Activated naive CD4-positive, alpha-beta T cell treated with anti-CD3 and anti-CD28 coated beads, Interleukin-2, amount 10 ng/mL, durations not matched to agents 7 days and 5 days (primary cell): ENCODE data around the gene PIK3R6.
"Not testable (repeated sequence)": the region's sequence is repeated elsewhere in the genome, so short reads cannot be mapped to it uniquely, and the experiment has no call there.

Experiments used
- CTCF ChIA-PET: fragments of 350-600 bp; sonication (Branson Sonifier 250); formaldehyde crosslinking; loops from one replicate; lab custom pipeline; 2021; ENCODE audit warnings: antibody characterized with exemption; lab: Charles Lee
- DNase-seq: peaks from one replicate; pipeline ENCODE4 v3.0.0-alpha.2; 2020
- H3K27ac Mint-ChIP-seq: one replicate; pipeline ENCODE4 v1.8.0; 2021; ENCODE audit warnings: mild to moderate bottlenecking, moderate library complexity, mixed read lengths
- H3K27me3 Mint-ChIP-seq: one replicate; pipeline ENCODE4 v1.8.0; 2021; ENCODE audit warnings: mild to moderate bottlenecking, mixed read lengths
- H3K36me3 Mint-ChIP-seq: one replicate; pipeline ENCODE4 v1.8.0; 2021; ENCODE audit warnings: mixed read lengths
- H3K4me1 Mint-ChIP-seq: one replicate; pipeline ENCODE4 v1.8.0; 2021; ENCODE audit warnings: mixed read lengths
- H3K4me3 Mint-ChIP-seq: one replicate; pipeline ENCODE4 v1.8.0; 2021; ENCODE audit warnings: mild to moderate bottlenecking, moderate library complexity, mixed read lengths
- H3K9me3 Mint-ChIP-seq: one replicate; pipeline ENCODE4 v1.8.0; 2021; ENCODE audit warnings: mixed read lengths

PIK3R6 gene

DNA sequence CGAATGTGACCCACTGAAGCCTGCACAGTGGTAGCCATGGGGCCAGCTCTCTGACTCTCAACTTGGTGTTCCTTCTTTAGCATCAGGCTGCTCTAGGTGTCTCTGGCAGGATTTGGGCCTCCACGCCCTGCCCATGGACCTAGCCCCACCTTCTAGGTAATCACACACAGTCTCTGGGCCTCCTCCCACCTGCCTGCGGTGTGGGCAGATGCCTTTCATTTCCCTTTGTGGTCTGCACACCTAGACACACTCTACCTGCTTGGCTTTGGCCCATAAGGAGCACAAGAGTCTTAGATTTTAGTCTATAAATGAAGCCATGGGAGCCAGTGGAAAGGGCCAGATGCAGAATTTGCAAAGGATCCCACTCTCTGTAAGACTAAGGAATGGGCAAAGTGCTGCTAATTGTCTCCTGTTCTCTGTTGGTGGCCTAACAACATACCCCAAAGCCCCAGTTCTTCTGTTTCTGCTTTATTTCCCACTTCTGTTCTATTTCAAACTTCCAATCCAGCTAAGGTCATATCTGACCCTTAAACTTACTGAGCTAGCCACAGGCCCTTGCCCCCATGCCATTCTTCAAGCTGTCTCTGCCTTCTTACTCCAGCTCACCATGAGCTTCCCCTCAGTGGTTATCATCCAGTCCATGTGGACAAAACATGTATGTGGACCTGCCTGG, 61.1 kb downstream of the PIK3R6 start:
- peaks cover 15% of the 10 kb centered on the region for H3K27me3 Mint-ChIP-seq

DNA sequence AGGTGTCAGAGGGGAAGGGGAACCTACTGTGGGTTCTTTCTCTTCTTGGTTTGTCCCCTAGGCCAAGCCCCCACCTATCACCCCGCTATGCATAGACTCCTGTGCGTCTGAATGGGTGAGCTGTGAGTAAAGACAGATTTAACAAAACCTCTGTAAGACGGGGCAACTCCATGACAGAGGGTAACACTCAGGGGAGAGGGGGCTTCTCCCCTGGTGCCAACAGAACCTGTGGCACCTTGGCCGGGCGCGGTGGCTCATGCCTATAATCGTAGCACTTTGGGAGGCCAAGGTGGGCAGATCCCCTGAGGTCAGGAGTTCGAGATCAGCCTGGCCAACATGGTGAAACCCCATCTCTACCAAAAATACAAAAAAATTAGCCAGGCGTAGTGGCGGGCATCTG, 62.1 kb downstream of the PIK3R6 start:
- H3K9me3 Mint-ChIP-seq, DNase-seq, H3K4me3 Mint-ChIP-seq, H3K4me1 Mint-ChIP-seq, H3K27ac Mint-ChIP-seq: not testable (repeated sequence)
- H3K27me3 Mint-ChIP-seq: peaks cover 11% of the 10 kb centered on the region
- H3K36me3 Mint-ChIP-seq: peaks cover 13% of the 10 kb centered on the region
- CTCF ChIA-PET: interaction anchor here (0.7 to 2.2 kb wide), 2 partner anchors 20 to 723 kb away, joined by 3 to 8 read pairs; no protein-coding TSS in a partner anchor

More for the DNA sequence above, 61.1 kb downstream of the PIK3R6 start:
- Mint-ChIP-seq H3K4me1 (peaks cover 6% of the 10 kb centered on the region), H3K27ac (no peak overlapping the region), H3K9me3 (peaks cover 5% of the 10 kb centered on the region), H3K4me3 (no peak overlapping the region), H3K36me3 (peaks cover 14% of the 10 kb centered on the region)
- CTCF ChIA-PET: interaction anchor here (0.7 kb wide), 1 partner anchor 722 kb away, joined by 3 read pairs; no protein-coding TSS in a partner anchor
- no peak for DNase-seq

DNA sequence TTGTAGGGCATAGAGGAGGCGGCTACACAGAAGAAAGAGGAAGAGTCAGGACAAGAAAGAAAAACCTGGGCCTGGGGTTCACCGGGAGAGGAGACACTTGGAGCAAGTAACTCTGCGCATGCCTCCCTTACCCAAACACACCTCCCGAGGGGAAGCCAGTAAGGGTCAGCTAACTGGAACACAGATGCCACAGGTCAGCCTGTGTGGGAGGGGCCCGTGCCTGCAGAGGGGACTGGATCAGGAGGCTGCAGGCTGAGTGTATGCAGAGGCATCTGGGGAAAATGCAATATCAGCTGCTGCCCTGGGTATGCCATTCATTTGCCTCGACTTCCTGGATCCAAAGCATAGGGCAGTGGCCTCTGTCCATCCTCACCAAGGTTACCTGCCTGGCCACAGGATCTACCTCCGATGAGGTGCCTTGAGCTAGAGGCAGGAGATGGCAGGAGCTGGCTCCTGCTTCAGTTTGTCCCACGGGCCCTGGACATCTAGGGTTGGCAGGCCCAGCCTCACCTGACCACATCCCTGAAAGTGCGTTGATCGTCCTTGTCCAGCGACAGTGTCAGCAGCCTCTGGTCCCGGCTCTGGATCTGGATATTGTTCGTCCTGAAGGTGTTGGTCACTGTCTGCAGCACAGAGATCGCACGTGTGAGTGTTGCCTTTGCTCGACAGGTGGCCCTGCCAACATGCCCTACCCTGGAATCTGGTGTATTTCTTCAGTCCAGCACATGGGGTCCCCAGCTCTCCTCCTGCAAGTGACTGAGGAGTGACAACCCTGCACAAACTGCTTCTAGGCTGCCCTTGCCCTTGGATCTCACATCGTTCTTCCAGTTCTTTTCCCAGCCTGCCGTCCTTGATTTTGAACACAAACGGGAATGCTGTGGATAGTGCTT, 63.7 kb downstream of the PIK3R6 start:
- H3K36me3 Mint-ChIP-seq: peaks cover 5% of the 10 kb centered on the region
- peaks cover 6% of the 10 kb centered on the region for H3K4me1 Mint-ChIP-seq
- peaks cover 7% of the 10 kb centered on the region for H3K27me3 Mint-ChIP-seq
- CTCF ChIA-PET: interaction anchor here (0.7 to 2.2 kb wide), 3 partner anchors 18 to 131 kb away, joined by 3 to 8 read pairs (median 3); no protein-coding TSS in a partner anchor
- H3K4me3 Mint-ChIP-seq: no peak overlapping the region
- no peak overlapping the region for H3K27ac Mint-ChIP-seq
- DNase-seq: no peak
- peaks cover 3% of the 10 kb centered on the region for H3K9me3 Mint-ChIP-seq

DNA sequence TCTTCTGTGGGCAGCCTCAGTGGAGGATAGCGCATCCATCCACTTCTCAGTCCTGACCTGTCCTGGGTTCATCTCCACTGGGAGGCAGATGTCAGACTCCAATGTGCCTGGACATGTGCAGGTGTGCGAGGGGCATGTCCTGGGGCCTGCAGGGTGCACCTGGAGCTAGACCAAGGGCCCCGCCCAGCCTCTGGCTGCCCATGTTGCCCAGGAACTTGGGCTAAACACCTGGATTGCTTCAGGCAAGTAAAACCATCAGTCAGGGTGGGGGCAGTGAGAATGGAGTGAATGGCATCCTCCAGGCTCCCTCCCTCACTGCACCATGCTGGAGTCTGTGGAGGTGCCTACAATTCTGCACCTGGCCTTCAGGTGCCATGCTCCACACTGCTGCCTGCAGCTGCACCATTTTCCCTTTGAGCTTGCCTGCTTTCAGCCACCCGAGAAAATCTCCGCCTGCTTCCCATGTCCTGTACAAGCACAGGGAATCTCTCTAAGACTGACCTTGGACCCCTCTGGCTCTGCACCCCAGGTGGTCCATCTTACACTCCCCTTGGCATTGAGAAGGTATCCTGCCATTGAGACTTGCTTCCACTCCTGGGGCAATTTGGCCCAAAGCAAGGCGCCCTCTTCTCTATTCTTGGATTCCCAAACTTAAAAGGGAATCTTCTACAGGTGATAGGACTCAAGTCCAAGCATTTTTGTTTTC, 66.2 kb downstream of the PIK3R6 start:
- H3K4me1 Mint-ChIP-seq: peaks cover 1% of the 10 kb centered on the region
- no peaks in the 10 kb centered on the region for H3K9me3 Mint-ChIP-seq
- no peak overlapping the region for H3K4me3 Mint-ChIP-seq
- no peaks in the 10 kb centered on the region for H3K36me3 Mint-ChIP-seq
- H3K27me3 Mint-ChIP-seq: peaks cover 10% of the 10 kb centered on the region
- no peak for DNase-seq
- CTCF ChIA-PET: no interaction called here
- H3K27ac Mint-ChIP-seq: no peak overlapping the region

DNA sequence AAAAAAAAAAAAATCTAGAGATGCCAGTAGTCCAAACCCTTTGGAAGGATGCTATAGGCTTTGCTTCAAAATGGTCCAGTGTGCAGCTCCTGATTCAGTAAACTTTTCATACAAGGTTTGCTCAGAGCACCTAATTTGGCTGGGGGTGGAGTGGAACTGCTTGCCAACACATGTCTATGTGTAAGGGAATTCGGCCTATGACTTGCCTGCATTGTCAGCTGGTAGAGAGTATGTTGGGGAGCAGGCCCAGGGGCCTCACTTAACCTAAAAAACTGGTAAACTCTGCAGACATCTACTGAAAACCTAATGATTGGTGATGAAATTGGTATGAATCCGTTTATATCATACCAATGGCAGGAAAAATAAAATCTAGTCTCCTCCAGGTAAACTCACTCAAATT, 66.8 kb downstream of the PIK3R6 start:
- Mint-ChIP-seq H3K27me3 (peaks cover 10% of the 10 kb centered on the region), H3K9me3 (no peaks in the 10 kb centered on the region), H3K4me3 (no peak overlapping the region), H3K27ac (no peak overlapping the region), H3K4me1 (no peaks in the 10 kb centered on the region), H3K36me3 (no peaks in the 10 kb centered on the region)
- CTCF ChIA-PET: interaction anchor here (1.6 kb wide), 1 partner anchor 94 kb away, joined by 3 read pairs; no protein-coding TSS in a partner anchor
- no peak for DNase-seq

DNA sequence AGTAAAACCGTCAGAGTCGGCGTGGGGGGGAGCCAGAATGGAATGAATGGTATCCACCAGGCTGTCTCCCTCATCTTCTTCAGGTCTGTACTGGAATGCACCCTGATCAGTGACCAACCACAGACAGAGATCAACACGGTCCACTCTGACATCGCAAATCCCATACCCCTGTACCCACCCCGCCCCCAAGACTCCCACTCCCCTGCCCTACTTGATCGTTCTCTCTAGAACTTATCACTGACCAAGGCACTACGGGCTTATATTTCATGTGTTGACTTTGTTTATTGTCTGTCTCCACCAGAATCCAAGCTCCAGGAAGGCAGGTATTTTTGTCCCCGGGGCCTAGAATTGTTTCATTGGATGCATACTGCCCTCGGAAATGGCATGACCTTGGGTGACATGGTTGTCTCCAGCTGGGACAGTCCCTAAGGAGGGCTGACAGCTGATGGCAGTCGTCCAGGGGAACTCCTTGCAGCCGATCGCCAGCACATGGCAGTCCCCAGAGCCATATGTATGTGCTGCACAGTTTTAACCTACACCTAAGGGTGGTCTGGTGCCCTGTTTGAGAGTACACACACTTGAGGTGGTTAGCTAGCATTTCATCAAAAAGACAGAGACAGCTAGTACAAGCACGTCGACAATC, 67.8 kb downstream of the PIK3R6 start:
- H3K27ac Mint-ChIP-seq: no peak overlapping the region
- DNase-seq: no peak
- no peaks in the 10 kb centered on the region for H3K4me1 Mint-ChIP-seq
- no peaks in the 10 kb centered on the region for H3K36me3 Mint-ChIP-seq
- no peak overlapping the region for H3K4me3 Mint-ChIP-seq
- CTCF ChIA-PET: interaction anchor here (1.6 to 1.9 kb wide), 2 partner anchors 95 to 198 kb away, joined by 3 to 5 read pairs; no protein-coding TSS in a partner anchor
- no peaks in the 10 kb centered on the region for H3K9me3 Mint-ChIP-seq
- H3K27me3 Mint-ChIP-seq: peaks cover 15% of the 10 kb centered on the region

DNA sequence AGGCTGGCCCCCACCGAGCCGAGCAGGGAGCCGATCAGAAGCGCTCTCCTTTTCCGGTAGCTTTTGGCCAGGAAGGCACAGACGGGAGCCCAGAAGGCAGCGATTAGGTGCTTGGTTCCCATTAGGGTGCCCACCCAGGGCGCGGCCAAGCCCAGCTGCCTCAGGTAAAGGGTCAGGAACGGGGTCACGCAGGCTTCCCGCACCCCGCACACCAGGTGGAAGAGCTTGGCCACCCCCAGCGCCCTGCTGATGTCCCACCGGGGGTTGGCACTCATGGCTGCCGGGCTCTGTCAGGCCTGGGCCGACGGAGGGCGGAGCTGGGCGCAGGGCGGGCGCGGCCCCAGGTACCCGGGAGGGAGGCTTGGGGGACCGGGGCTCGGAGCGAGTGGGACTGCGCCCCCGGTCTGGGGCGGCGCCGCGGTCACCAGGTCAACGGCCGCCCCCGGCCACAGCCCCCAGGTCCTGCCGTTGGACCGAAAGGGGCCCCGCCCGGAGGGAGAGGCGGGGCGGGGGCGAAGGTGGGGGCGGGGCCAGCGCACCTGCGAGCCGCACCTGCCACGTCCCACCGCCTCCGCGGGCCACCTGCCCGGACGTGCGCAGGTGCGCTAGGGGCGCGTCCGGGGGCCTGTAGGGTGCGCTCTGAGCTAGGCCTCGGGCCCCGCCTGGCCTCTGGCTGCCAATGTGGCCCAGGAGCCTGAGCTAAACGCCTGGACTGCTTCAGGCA, 68.5 kb downstream of the PIK3R6 start, which contains the start of gene MFSD6L:
MFSD6L (minus strand) TSS at position 520 of the 724 bp plus-strand sequence; CDS start at position 275, 245 bp downstream.
- no peak for DNase-seq
- no peaks in the 10 kb centered on the region for H3K36me3 Mint-ChIP-seq
- H3K4me3 Mint-ChIP-seq: no peak within 1 kb of the TSS
- no peaks in the 10 kb centered on the region for H3K4me1 Mint-ChIP-seq
- peaks cover 16% of the 10 kb centered on the region for H3K27me3 Mint-ChIP-seq
- CTCF ChIA-PET: interaction anchor here (0.7 to 1.9 kb wide), 3 partner anchors 96 to 226 kb away, joined by 3 to 5 read pairs (median 3); no protein-coding TSS in a partner anchor
- no peaks in the 10 kb centered on the region for H3K9me3 Mint-ChIP-seq
- no peak within 1 kb of the TSS for H3K27ac Mint-ChIP-seq

DNA sequence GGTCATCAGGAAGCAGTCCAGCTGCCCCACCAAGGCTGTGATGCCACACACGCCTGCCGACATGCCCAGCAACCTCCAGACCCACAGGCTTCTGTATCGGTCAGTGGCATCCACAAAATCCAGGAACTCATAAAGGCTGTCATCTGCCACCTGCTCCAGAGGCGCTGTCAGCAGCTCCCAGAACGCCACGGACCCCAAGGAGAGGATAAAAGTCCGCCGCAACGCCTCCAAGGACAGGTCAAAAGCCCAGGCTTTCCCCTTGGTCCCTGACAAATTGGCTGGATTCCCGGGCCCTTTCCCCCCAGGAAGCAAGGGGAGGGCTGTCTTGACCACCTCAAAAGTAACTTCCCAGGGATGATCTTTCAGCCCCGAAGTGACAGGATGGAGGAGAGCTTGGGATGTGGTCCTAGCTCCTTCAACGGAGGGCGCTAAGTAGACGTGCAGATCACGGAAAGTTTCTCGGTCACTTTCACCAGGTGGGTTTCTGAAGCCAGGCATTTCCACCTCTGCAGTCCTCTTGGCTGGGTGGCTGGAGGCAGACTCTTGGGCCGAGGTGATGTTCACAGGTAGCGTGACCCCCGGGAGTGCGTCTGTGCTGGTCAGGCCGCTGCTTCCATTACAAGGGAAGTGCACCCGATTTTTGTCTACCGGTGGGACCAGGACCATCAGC, 69.2 kb downstream of the PIK3R6 start:
- Mint-ChIP-seq H3K4me3 (no peak overlapping the region), H3K4me1 (no peaks in the 10 kb centered on the region), H3K36me3 (no peaks in the 10 kb centered on the region), H3K27me3 (peaks cover 16% of the 10 kb centered on the region), H3K27ac (no peak overlapping the region), H3K9me3 (no peaks in the 10 kb centered on the region)
- CTCF ChIA-PET: interaction anchor here (0.7 to 1.9 kb wide), 4 partner anchors 13 to 227 kb away, joined by 3 to 6 read pairs (median 4); no protein-coding TSS in a partner anchor
- no peak for DNase-seq

DNA sequence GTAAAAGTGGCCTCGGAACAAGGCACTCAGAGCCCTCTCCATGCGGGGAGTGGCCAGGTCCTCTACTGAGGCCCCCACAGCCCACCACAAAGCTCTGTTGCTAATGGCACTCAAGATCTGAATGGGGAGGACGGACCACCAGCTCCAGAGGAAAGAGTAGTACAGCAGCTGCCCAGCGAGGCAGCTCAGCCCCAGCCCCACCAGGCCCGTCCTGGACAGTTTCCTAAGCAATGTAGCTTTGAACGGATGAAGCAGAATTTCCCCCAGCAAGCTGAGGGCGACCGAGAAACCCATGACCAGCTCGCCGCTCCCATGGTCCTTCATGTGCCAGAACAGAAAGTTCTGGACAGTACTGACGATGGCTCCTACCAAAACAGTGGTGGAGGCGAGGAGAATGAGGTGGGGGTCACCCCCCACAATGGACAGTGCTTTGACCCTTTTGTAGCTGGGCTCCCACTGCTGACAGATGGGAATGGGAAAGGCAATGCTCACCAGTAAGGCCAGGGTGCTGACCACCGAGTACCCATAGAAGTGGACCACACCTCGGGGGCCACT, 69.8 kb downstream of the PIK3R6 start:
- peaks cover 16% of the 10 kb centered on the region for H3K27me3 Mint-ChIP-seq
- no peaks in the 10 kb centered on the region for H3K9me3 Mint-ChIP-seq
- no peaks in the 10 kb centered on the region for H3K36me3 Mint-ChIP-seq
- H3K4me1 Mint-ChIP-seq: no peaks in the 10 kb centered on the region
- CTCF ChIA-PET: interaction anchor here (1.2 to 1.6 kb wide), 2 partner anchors 12 to 97 kb away, joined by 4 to 6 read pairs; no protein-coding TSS in a partner anchor
- no peak for DNase-seq
- H3K27ac Mint-ChIP-seq: no peak overlapping the region
- H3K4me3 Mint-ChIP-seq: no peak overlapping the region

DNA sequence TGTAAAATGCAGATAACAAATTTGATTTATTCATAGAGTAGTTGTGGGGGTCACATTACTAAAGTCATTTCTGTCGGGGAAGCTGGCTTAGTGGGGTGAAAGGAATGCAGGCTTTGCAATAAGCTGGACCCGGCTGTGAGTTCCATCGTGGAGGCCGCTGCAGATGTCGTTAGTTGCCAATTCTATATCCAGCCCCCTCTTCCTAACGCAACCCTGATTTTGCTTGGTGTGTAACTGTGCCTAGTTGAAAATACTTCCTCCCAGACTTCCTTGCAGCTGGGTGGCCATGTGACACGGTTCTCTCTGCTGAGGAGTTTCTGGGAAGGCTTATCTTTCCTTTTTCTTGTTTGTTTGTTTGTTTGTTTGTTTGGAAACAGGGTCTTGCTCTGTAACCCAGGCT, 72.8 kb downstream of the PIK3R6 start:
- Mint-ChIP-seq H3K4me1 (no peaks in the 10 kb centered on the region), H3K9me3 (peaks cover 2% of the 10 kb centered on the region), H3K27me3 (peaks cover 21% of the 10 kb centered on the region), H3K36me3 (no peaks in the 10 kb centered on the region), H3K27ac (no peak overlapping the region), H3K4me3 (no peak overlapping the region)
- DNase-seq: no peak
- CTCF ChIA-PET: interaction anchor here (0.8 to 2.2 kb wide), 2 partner anchors 8 to 9 kb away, joined by 3 to 11 read pairs; no protein-coding TSS in a partner anchor

DNA sequence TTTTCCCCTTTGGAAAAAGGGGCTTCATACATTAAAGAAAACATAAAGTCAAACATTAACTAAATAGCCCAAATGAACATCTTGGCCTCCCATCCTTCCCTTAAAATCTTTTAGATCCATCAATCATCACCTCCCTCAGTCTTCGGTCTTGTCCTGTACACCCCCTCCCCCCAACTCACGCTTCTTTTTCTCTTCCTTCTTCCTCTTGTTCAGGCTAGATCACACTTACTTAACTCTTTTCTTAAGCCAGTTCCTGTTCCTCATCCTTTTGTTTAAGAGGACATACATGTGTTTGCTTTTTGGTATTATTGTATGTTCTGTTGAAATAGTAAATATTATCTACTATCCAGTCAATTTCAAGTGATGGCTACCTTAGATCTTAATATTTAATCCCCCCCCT, 73.8 kb downstream of the PIK3R6 start:
- Mint-ChIP-seq H3K27me3 (peaks cover 24% of the 10 kb centered on the region), H3K27ac (no peak overlapping the region), H3K9me3 (peaks cover 2% of the 10 kb centered on the region), H3K36me3 (no peaks in the 10 kb centered on the region), H3K4me3 (no peak overlapping the region), H3K4me1 (no peaks in the 10 kb centered on the region)
- CTCF ChIA-PET: interaction anchor here (0.8 to 2.2 kb wide), 2 partner anchors 8 to 9 kb away, joined by 3 to 11 read pairs; no protein-coding TSS in a partner anchor
- DNase-seq: no peak

DNA sequence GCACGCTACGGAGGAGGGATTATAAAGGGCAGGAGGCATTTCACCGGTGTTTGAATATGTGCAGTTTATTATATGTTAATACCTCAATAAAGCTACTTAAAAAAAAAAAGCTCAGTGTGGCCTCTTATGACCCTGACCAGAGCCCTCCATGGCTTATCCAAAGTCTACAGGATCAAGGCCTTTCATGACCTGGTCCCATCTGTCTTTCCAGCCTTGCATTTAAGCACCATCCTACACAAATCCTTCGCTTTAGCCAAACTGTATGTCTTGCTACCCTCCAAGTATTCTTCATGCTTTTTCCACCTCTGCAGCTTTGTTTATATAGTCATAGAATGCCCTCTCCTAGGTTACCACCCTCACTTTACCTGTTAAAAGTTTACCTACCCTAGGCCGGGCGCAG, 74.8 kb downstream of the PIK3R6 start:
- no peaks in the 10 kb centered on the region for H3K4me1 Mint-ChIP-seq
- DNase-seq: no peak
- no peak overlapping the region for H3K27ac Mint-ChIP-seq
- no peak overlapping the region for H3K4me3 Mint-ChIP-seq
- H3K27me3 Mint-ChIP-seq: peaks cover 24% of the 10 kb centered on the region
- no peaks in the 10 kb centered on the region for H3K36me3 Mint-ChIP-seq
- CTCF ChIA-PET: no interaction called here
- peaks cover 2% of the 10 kb centered on the region for H3K9me3 Mint-ChIP-seq
